ENCODE measurements around the gene PREX1.

DNA sequence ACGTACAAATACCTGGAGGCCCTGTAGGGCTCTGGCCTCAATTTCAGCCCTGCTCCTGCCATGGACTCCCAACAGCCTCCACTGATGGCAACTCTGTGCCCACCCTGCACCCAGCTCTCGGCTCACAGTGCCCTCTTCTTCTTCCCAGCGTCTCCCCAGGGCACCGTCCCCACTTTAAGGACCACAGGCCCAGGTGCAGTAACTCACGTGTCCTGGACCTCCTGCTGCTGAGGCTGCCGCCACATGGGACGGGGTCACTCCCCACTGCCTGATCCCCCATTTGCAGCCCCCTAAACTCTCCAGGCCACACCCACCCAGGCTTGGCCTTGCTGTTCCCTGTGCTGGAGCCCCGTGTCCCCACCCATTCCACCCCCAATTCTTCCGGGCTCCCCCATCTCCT is 223.4 kb downstream of the PREX1 start:
- TF ChIP-seq, protein P1, sequence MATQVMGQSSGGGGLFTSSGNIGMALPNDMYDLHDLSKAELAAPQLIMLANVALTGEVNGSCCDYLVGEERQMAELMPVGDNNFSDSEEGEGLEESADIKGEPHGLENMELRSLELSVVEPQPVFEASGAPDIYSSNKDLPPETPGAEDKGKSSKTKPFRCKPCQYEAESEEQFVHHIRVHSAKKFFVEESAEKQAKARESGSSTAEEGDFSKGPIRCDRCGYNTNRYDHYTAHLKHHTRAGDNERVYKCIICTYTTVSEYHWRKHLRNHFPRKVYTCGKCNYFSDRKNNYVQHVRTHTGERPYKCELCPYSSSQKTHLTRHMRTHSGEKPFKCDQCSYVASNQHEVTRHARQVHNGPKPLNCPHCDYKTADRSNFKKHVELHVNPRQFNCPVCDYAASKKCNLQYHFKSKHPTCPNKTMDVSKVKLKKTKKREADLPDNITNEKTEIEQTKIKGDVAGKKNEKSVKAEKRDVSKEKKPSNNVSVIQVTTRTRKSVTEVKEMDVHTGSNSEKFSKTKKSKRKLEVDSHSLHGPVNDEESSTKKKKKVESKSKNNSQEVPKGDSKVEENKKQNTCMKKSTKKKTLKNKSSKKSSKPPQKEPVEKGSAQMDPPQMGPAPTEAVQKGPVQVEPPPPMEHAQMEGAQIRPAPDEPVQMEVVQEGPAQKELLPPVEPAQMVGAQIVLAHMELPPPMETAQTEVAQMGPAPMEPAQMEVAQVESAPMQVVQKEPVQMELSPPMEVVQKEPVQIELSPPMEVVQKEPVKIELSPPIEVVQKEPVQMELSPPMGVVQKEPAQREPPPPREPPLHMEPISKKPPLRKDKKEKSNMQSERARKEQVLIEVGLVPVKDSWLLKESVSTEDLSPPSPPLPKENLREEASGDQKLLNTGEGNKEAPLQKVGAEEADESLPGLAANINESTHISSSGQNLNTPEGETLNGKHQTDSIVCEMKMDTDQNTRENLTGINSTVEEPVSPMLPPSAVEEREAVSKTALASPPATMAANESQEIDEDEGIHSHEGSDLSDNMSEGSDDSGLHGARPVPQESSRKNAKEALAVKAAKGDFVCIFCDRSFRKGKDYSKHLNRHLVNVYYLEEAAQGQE (IDR thresholded peaks at IDR 0.05; ENCODE audit: insufficient read depth in 1 of 2, low read depth in 2 of 2, low read length in 1 of 2) = no peak
- TF ChIP-seq, protein P2, sequence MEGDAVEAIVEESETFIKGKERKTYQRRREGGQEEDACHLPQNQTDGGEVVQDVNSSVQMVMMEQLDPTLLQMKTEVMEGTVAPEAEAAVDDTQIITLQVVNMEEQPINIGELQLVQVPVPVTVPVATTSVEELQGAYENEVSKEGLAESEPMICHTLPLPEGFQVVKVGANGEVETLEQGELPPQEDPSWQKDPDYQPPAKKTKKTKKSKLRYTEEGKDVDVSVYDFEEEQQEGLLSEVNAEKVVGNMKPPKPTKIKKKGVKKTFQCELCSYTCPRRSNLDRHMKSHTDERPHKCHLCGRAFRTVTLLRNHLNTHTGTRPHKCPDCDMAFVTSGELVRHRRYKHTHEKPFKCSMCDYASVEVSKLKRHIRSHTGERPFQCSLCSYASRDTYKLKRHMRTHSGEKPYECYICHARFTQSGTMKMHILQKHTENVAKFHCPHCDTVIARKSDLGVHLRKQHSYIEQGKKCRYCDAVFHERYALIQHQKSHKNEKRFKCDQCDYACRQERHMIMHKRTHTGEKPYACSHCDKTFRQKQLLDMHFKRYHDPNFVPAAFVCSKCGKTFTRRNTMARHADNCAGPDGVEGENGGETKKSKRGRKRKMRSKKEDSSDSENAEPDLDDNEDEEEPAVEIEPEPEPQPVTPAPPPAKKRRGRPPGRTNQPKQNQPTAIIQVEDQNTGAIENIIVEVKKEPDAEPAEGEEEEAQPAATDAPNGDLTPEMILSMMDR (IDR thresholded peaks at IDR 0.05) = no peak
- TF ChIP-seq TCF7L2 (IDR thresholded peaks at IDR 0.05; ENCODE audit: low read depth, low read length) (no peak), SIN3A (IDR thresholded peaks at IDR 0.05; ENCODE audit: borderline replicate concordance, insufficient read depth, low read depth, low read length) (no peak), POLR2AphosphoS5 (IDR thresholded peaks at IDR 0.05; ENCODE audit: low read depth, low read length) (no peak)

Measured in Panc1 (cell line).